GM10248 (cell line): Measurements from ENCODE around the gene FKBP1B.

Experiments used
- CTCF ChIA-PET: fragments of 300-600 bp; sonication (Branson Sonifier 250); formaldehyde crosslinking; extraction: SDS; loops from one replicate; lab custom pipeline; 2021; ENCODE audit warnings: antibody characterized with exemption; lab: Yijun Ruan, JAX
- POLR2A ChIA-PET: fragments of 350-650 bp; sonication (Branson Sonifier 250); formaldehyde crosslinking; extraction: SDS; loops from one replicate; lab custom pipeline; 2020; ENCODE audit warnings: antibody characterized with exemption; lab: Yijun Ruan, JAX
- DNase-seq: peaks from one replicate; pipeline ENCODE4 v3.0.0; 2012; ENCODE audit errors: extremely low spot score
- CTCF ChIP-seq: IDR thresholded peaks from 2 replicates; pipeline ENCODE4 v1.5.1; 2012; ENCODE audit warnings: mild to moderate bottlenecking, low read depth; ENCODE audit errors: extremely low read depth, missing control alignments, control extremely low read depth

Gene FKBP1B

GRCh38 chr2:24083567-24084385, 34.2 kb downstream of the FKBP1B start:
- ChIA-PET CTCF (interaction anchor here (0.7 to 5.3 kb wide), 64 partner anchors 8 to 701 kb away, joined by 3 to 91 read pairs (median 5); partner anchors contain the start of genes ATAD2B, ITSN2, SF3B6 and UBXN2A), POLR2A (interaction anchor here (0.5 to 1.1 kb wide), 5 partner anchors 39 to 259 kb away, joined by 4 to 10 read pairs (median 4); partner anchors contain the start of gene PFN4)
- TF ChIP-seq CTCF = no peak
- peak; percentile 88 for DNase-seq

DNA sequence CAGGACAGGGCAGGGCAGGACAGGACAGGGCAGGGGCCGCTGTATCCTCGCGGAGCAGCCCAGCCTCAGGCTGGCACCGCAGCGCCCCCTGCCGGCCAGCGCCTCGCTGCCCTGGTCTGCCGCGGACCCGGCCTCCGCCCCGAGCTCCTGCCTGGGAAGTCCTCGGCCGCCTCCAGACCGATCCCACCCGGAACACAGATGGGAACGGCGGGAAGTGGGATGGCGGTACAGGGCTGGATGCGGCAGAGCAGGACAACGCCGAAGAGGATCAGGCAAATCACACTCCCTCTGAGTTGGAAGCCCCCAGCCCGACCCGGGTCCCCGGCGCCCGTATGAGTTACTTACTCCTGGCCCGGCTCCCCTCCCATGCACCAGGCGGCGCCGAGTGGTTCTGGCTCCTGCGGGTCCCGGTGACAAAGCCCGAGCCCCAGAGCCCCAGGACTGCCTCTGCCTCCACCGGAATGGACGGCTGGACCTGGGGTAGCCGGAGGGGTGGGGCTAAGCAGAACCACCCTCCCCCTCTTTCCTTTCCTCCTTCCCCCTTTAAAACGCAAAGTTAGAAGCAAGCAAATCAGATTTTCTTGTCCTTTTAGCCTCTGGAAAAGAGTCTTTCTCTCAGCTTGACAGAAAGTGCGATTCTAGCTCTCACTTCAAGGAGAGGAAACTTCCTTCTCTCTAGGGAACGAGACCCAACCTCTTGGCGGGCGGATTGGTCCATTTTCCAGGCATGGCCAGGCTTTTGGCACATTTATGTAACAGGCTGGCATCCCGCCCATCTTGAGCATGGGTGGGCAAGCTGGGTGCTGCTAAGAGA, 35.1 kb downstream of the FKBP1B start, which contains the start of gene TP53I3:
Gene TP53I3 (minus strand): TSS at position 449 of the 814 bp plus-strand sequence. CDS start 508 bp downstream, outside the sequence.
- DNase-seq = peak; percentile 90
- POLR2A ChIA-PET = interaction anchor here (0.5 to 1.1 kb wide), 4 partner anchors 38 to 202 kb away, joined by 4 to 10 read pairs (median 6); partner anchors contain the start of gene PFN4
- peak; percentile 96 for TF ChIP-seq CTCF
- CTCF ChIA-PET = interaction anchor here (0.6 to 5.3 kb wide), 64 partner anchors 8 to 644 kb away, joined by 3 to 91 read pairs (median 5); partner anchors contain the start of genes ATAD2B, ITSN2, SF3B6 and WDCP

DNA sequence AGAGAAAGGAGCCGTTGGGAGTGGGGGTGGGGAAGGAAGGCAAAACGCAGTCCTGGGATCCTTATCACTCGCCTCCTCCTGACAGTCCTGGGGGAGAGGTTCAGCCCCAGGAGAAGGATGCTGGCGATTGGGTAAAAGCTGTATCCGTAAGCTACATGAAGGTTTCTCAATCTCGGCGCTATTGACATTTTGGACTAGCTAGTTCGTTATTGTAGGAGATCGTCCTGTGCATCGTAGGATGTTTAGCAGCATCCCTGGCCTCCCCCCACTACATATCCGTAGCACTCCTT, 35.6 kb downstream of the FKBP1B start:
- ChIA-PET POLR2A (no interaction called here), CTCF (interaction anchor here (0.8 to 5.3 kb wide), 28 partner anchors 9 to 383 kb away, joined by 3 to 91 read pairs (median 7); partner anchors contain the start of genes ATAD2B, SF3B6 and WDCP)
- no peak for TF ChIP-seq CTCF
- no peak for DNase-seq

GRCh38 chr2:24086241-24086640, 36.7 kb downstream of the FKBP1B start:
- POLR2A ChIA-PET = no interaction called here
- no peak for DNase-seq
- CTCF ChIA-PET = interaction anchor here (1.0 kb wide), 1 partner anchor 8 kb away, joined by 3 read pairs; no protein-coding TSS in a partner anchor
- no peak for TF ChIP-seq CTCF

DNA sequence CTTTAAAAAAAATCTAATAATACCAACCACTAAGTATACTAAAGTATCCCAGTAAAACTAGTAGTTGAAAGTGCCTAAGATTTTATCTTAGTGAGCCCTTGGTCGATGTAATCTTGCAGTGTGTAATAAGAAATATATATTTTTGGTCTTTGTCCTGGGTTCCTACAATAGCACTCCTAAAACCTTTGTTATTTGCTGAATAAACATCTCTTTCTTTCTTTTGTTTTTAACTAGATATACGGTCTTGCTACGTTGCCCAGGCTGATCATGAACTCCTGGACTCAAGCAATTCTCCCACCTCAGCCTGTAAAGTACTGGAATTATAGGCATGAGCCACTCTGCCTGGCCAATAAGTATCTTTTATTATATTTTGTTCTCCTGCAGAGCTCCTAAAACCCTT, 37.5 kb downstream of the FKBP1B start:
- POLR2A ChIA-PET = no interaction called here
- no peak for DNase-seq
- CTCF ChIA-PET = interaction anchor here (1.0 kb wide), 1 partner anchor 8 kb away, joined by 3 read pairs; no protein-coding TSS in a partner anchor

More for the DNA sequence above, 37.5 kb downstream of the FKBP1B start:
- no peak for TF ChIP-seq CTCF
